Smooth muscle cell (in vitro differentiated cells): Measurements from ENCODE around the gene ORM1. TPM values are rescaled to one million over a fixed set of nuclear protein-coding genes. Genes with fewer than 3 reads are reported as not detected.

Source experiments
- DNase-seq: peaks from one replicate; lab custom pipeline; 2025; ENCODE audit not compliant: unreplicated experiment; lab: John Stamatoyannopoulos, UW
- H2AFZ ChIP-seq: fragments of 200-600 bp; sonication (generic); 2 replicates; pipeline ENCODE4 v1.6.0; 2016; ENCODE audit warnings: antibody characterized with exemption, low read depth, mild to moderate bottlenecking
- H3F3A ChIP-seq: fragments of 200-600 bp; sonication (generic); 2 replicates; pipeline ENCODE4 v1.6.0; 2017; ENCODE audit warnings: antibody characterized with exemption, low read depth
- H3K27ac ChIP-seq: fragments of 200-600 bp; sonication (generic); 2 replicates; pipeline ENCODE4 v1.5.1; 2016; ENCODE audit warnings: low read depth, mild to moderate bottlenecking
- H3K27me3 ChIP-seq: fragments of 200-600 bp; sonication (generic); 2 replicates; pipeline ENCODE4 v1.6.1; 2016; ENCODE audit warnings: low read depth, mild to moderate bottlenecking
- H3K36me3 ChIP-seq: fragments of 200-600 bp; sonication (generic); 2 replicates; pipeline ENCODE4 v1.5.1; 2016; ENCODE audit warnings: low read depth
- H3K4me1 ChIP-seq: fragments of 200-600 bp; sonication (generic); 2 replicates; pipeline ENCODE4 v1.5.1; 2016; ENCODE audit warnings: low read depth
- H3K4me2 ChIP-seq: fragments of 200-600 bp; sonication (generic); 2 replicates; pipeline ENCODE4 v1.6.0; 2016; ENCODE audit warnings: mild to moderate bottlenecking
- H3K4me3 ChIP-seq: fragments of 200-600 bp; sonication (generic); 2 replicates; pipeline ENCODE4 v1.5.1; 2016; ENCODE audit warnings: mild to moderate bottlenecking
- H3K79me2 ChIP-seq: fragments of 200-600 bp; sonication (generic); 2 replicates; pipeline ENCODE4 v1.6.0; 2016; ENCODE audit warnings: low read depth, mild to moderate bottlenecking
- H3K9ac ChIP-seq: fragments of 200-600 bp; sonication (generic); 2 replicates; pipeline ENCODE4 v1.6.0; 2016; ENCODE audit warnings: low read depth
- H3K9me3 ChIP-seq: fragments of 200-600 bp; sonication (generic); replicated peaks from 2 replicates; pipeline ENCODE4 v1.5.1; 2016; ENCODE audit warnings: low read depth
- H4K20me1 ChIP-seq: fragments of 200-600 bp; sonication (generic); 2 replicates; pipeline ENCODE4 v1.6.0; 2016; ENCODE audit warnings: low read depth
- CTCF ChIP-seq: fragments of 200-600 bp; sonication (generic); IDR thresholded peaks from 2 replicates; pipeline ENCODE4 v1.5.1; 2017; ENCODE audit warnings: borderline replicate concordance, mild to moderate bottlenecking, antibody characterized with exemption; ENCODE audit not compliant: insufficient read depth, poor library complexity, severe bottlenecking
- WGBS: methylation state at CpG from one replicate; pipeline ENCODE4 v1.1.7; 2016; ENCODE audit warnings: low lambda C conversion rate; 5-methylcytosine and 5-hydroxymethylcytosine counted together
- polyA plus RNA-seq: library from polyadenylated mRNA; unstranded; fragments of >200 nt; fragmentation: Nextera tagmentation; extraction: Ambion mirVana; gene quantifications from 2 replicates; pipeline ENCODE4 v1.2.1, GENCODE V29; 2016
- total RNA-seq: library from RNA; depleted of rRNA; stranded (reverse); fragments of >200 nt; gene quantifications from 2 replicates; pipeline ENCODE4 v1.2.3, GENCODE V29; 2014

The ORM1 gene
- total and polyA plus RNA-seq, 2 experiments from 2014 or later: 0.74 TPM; not detected in 1

DNA sequence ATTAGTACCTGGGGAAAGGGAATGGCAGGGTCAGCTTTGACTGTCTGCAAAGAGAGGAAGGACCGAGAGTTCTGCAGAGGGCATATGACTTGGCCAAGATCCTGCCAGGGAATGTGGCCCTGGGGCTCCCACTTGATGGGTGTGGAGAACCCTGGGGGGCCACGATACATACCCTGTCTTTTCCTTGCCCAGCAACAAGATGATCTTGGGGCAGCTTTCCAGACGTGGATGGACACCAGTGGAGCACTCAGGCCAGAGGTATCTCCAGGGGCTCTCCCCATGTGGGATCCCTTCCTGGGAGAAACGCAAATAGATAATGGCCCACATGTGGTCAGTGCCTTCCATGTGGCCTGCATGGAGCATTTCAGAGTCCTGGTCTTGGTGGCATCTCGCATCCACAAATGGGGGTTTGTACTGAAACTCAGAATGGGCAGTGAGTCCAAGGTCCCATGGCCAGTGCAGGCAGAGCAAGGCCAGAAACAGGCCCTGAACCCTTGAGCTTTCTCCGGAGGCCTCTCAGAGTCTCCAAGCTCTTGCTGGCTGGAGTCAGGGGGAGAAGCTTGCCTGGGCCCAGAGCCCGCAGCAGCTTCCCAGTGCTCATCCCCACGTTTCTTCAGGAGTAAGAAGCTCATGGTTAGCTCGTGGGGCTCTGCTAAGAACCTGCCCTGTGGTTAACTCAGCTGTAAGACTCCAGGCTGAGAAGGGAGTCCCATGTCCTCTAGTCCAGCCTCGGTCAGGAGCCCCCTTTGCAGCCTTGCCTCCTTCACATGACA is 18.3 kb upstream of the ORM1 start:
- no peak for DNase-seq

DNA sequence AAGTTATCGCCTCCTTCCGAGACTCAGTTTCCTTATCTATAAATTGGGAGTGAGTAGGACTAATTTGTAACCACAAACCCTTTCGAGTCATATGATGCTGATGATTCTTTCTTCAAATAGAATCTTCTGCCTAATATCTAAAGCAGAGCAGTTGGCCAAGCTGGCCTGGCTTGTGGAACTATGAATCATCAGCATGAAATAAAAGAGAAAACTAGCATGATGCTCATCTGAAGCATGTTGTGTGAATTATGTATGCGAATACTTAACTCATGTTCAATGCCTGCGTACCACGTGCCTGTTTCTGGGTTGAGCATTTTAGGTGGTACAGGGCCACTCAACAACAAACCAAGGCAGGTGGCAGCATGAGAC is 15.0 kb upstream of the ORM1 start:
- no peaks in the 10 kb centered on the region for H3F3A ChIP-seq
- H3K9ac ChIP-seq: no peak overlapping the region
- no peaks in the 10 kb centered on the region for H3K9me3 ChIP-seq
- H2AFZ ChIP-seq: no peak overlapping the region
- no peaks in the 10 kb centered on the region for H3K79me2 ChIP-seq
- no peak overlapping the region for H3K27ac ChIP-seq
- 77% methylated on average over 6 of the region's 6 CpGs for WGBS
- no peak overlapping the region for H3K4me2 ChIP-seq
- no peak for TF ChIP-seq CTCF
- no peak for DNase-seq
- H3K36me3 ChIP-seq: no peaks in the 10 kb centered on the region
- H3K4me3 ChIP-seq: no peak overlapping the region
- H3K4me1 ChIP-seq: no peaks in the 10 kb centered on the region
- H4K20me1 ChIP-seq: no peaks in the 10 kb centered on the region
- no peaks in the 10 kb centered on the region for H3K27me3 ChIP-seq

More for the DNA sequence above, 18.3 kb upstream of the ORM1 start:
- Histone ChIP-seq H3K9me3 (no peaks in the 10 kb centered on the region), H3K4me3 (no peak overlapping the region), H3F3A (no peaks in the 10 kb centered on the region), H3K27ac (no peak overlapping the region), H4K20me1 (no peaks in the 10 kb centered on the region), H2AFZ (no peak overlapping the region), H3K79me2 (no peaks in the 10 kb centered on the region), H3K4me2 (no peak overlapping the region), H3K27me3 (no peaks in the 10 kb centered on the region), H3K4me1 (no peaks in the 10 kb centered on the region), H3K36me3 (no peaks in the 10 kb centered on the region), H3K9ac (no peak overlapping the region)
- WGBS: 94% methylated on average over 10 of the region's 10 CpGs
- TF ChIP-seq CTCF: no peak

DNA sequence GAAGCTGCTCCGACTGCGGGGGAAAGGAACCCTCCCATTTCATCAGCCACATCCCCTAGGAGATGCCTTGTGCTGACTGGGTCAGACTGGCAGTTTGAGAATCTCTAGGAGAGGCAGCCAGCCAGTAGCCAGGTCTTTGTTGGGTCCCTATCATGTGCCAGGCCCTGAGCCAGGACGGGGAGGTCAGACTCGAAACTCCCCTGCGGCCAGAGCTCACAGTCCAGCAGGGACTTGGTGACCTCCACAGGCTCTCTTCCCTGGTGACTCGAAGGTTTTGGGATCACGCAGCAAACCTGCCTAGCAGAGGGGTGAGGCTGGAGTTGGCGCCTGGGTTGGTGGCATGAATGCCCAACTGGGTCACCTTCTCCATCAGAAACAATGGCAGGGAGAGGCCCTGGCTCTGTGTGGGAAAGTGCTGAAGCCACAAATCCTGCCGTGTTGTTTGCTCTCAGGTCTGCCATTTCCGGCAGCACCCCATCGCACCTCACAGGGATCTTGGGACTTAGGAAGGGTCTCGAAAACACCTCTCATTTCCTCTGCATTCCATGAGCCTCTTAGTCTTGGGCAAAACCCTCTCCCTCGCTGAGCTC is 14.4 kb upstream of the ORM1 start:
- no peak overlapping the region for H2AFZ ChIP-seq
- no peaks in the 10 kb centered on the region for H3K27me3 ChIP-seq
- H3K9ac ChIP-seq: no peak overlapping the region
- 97% methylated on average over 13 of the region's 13 CpGs for WGBS
- no peaks in the 10 kb centered on the region for H3K36me3 ChIP-seq
- no peak for DNase-seq
- H3K9me3 ChIP-seq: no peaks in the 10 kb centered on the region
- H4K20me1 ChIP-seq: no peaks in the 10 kb centered on the region
- H3K4me2 ChIP-seq: no peak overlapping the region
- no peaks in the 10 kb centered on the region for H3F3A ChIP-seq
- no peaks in the 10 kb centered on the region for H3K79me2 ChIP-seq
- no peak overlapping the region for H3K27ac ChIP-seq
- no peak for TF ChIP-seq CTCF
- H3K4me3 ChIP-seq: no peak overlapping the region
- H3K4me1 ChIP-seq: no peaks in the 10 kb centered on the region

DNA sequence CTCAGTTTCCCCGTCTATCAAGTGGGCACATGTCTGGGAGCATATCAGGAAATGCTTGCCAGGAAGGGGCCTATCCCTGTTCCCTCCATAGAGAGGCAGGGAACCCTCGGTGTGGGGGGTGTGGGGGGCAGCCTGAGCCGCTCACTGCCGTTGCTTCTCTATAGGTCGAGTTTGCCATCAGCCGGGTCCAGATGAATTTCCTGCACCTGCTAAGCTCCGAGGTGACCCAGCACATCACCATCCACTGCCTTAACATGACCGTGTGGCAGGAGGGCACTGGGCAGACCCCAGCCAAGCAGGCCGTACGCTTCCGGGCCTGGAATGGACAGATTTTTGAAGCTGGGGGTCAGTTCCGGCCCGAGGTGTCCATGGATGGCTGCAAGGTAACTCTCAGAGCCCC is 13.8 kb upstream of the ORM1 start:
- Histone ChIP-seq H3K36me3 (no peaks in the 10 kb centered on the region), H3K27ac (no peak overlapping the region), H3K4me2 (no peak overlapping the region), H3K27me3 (no peaks in the 10 kb centered on the region), H3K9me3 (no peaks in the 10 kb centered on the region), H4K20me1 (no peaks in the 10 kb centered on the region), H3K9ac (no peak overlapping the region), H3K4me1 (no peaks in the 10 kb centered on the region), H3K79me2 (no peaks in the 10 kb centered on the region), H2AFZ (no peak overlapping the region), H3F3A (no peaks in the 10 kb centered on the region), H3K4me3 (no peak overlapping the region)
- no peak for DNase-seq
- WGBS: 94% methylated on average over 13 of the region's 13 CpGs
- no peak for TF ChIP-seq CTCF
